Endothelial cell of umbilical vein (primary cell): ENCODE results near the gene SARS2. TPM values are rescaled to one million over a fixed set of nuclear protein-coding genes. Genes with fewer than 3 reads are reported as not detected.

Experiments
- BruUV-seq: library from RNA; stranded (reverse); fragments of 400-500 nt; replicated peaks from 2 replicates; lab custom pipeline; 2021; lab: Mats Ljungman, UMichigan
- CTCF ChIA-PET: fragments of 300-600, 350-600 bp; sonication (Branson Sonifier 250); formaldehyde crosslinking; loops from one replicate; lab custom pipeline; 2021; ENCODE audit warnings: antibody characterized with exemption, inconsistent platforms; lab: Charles Lee
- POLR2A ChIA-PET: fragments of 300-600, 350-600 bp; sonication (Branson Sonifier 250); formaldehyde crosslinking; loops from one replicate; lab custom pipeline; 2021; ENCODE audit warnings: antibody characterized with exemption, inconsistent platforms; lab: Charles Lee
- DNase-seq: peaks from one replicate; pipeline ENCODE4 v3.0.0-alpha.2; 2011; ENCODE audit warnings: low read depth, low spot score
- FAIRE-seq: peaks from 2 replicates; lab custom pipeline; 2011; peaks lifted over from hg19 to GRCh38; lab: Jason Lieb, UNC
- H2AFZ ChIP-seq: 2 replicates; pipeline ENCODE4 v1.6.0; 2012; ENCODE audit warnings: low read depth, low read length, control low read depth, inconsistent platforms
- H3K27ac ChIP-seq: 2 replicates; pipeline ENCODE4 v1.5.1; 2011; ENCODE audit warnings: low read depth, mild to moderate bottlenecking, control low read depth, low read length, moderate library complexity; ENCODE audit not compliant: insufficient read depth
- H3K27me3 ChIP-seq, 2 experiments: 2 replicates each; pipeline versions ENCODE4 v1.6.0 to v1.6.1; 2011; ENCODE audit warnings: low read length in 2 of 2, mixed read lengths in 1 of 2; ENCODE audit not compliant: control insufficient read depth in 2 of 2, insufficient read depth in 2 of 2
- H3K36me3 ChIP-seq, 2 experiments: 2 replicates in 1 of 2; 3 replicates in 1 of 2; pipeline ENCODE4 v1.5.1; 2011; ENCODE audit warnings: low read length in 2 of 2, mild to moderate bottlenecking in 1 of 2, moderate library complexity in 1 of 2; ENCODE audit not compliant: control insufficient read depth in 2 of 2, insufficient read depth in 2 of 2; ENCODE audit errors: extremely low read depth in 1 of 2
- H3K4me1 ChIP-seq: 3 replicates; pipeline ENCODE4 v1.5.1; 2011; ENCODE audit warnings: mild to moderate bottlenecking, low read length; ENCODE audit not compliant: control insufficient read depth, insufficient read depth; ENCODE audit errors: extremely low read depth
- H3K4me2 ChIP-seq: 2 replicates; pipeline ENCODE4 v1.6.1; 2011; ENCODE audit warnings: low read length, control low read depth, mixed read lengths; ENCODE audit not compliant: insufficient read depth
- H3K4me3 ChIP-seq, 3 experiments: fragments of 200-600 bp in 1 of 3; sonication (generic), shearing (Covaris generic) in 1 of 3; replicated peaks in 1 of 3; 2 replicates each; pipeline ENCODE4 v1.5.1; 2011 to 2016; ENCODE audit warnings: control low read depth in 3 of 3, low read length in 3 of 3, mild to moderate bottlenecking in 2 of 3, inconsistent platforms in 1 of 3, low read depth in 1 of 3, moderate library complexity in 1 of 3; ENCODE audit not compliant: insufficient read depth in 1 of 3
- H3K79me2 ChIP-seq: 2 replicates; pipeline ENCODE4 v1.6.0; 2012; ENCODE audit warnings: low read length, inconsistent platforms; ENCODE audit not compliant: control insufficient read depth, insufficient read depth
- H3K9ac ChIP-seq: replicated peaks from 2 replicates; pipeline ENCODE3; 2011; ENCODE audit warnings: low read length, control low read depth; ENCODE audit not compliant: insufficient read depth; ENCODE audit errors: extremely low read depth
- H3K9me1 ChIP-seq: replicated peaks from 3 replicates; pipeline ENCODE4 v1.6.0; 2011; ENCODE audit warnings: mild to moderate bottlenecking, low read length; ENCODE audit not compliant: control insufficient read depth, insufficient read depth; ENCODE audit errors: extremely low read depth
- H3K9me3 ChIP-seq: replicated peaks from 2 replicates; pipeline ENCODE4 v1.5.1; 2012; ENCODE audit warnings: low read length, inconsistent platforms; ENCODE audit not compliant: control insufficient read depth, insufficient read depth
- H4K20me1 ChIP-seq: replicated peaks from 2 replicates; pipeline ENCODE3; 2011; ENCODE audit warnings: mild to moderate bottlenecking, low read length; ENCODE audit not compliant: control insufficient read depth, insufficient read depth; ENCODE audit errors: extremely low read depth
- CTCF ChIP-seq, 2 donors: IDR thresholded peaks; 1 replicate in 1 of 2; 2 replicates in 1 of 2; pipeline ENCODE4 v1.5.1; 2011; ENCODE audit warnings: low read length in 2 of 2, mild to moderate bottlenecking in 2 of 2, moderate library complexity in 2 of 2, control low read depth in 1 of 2, inconsistent platforms in 1 of 2, low read depth in 1 of 2; ENCODE audit not compliant: insufficient read depth in 1 of 2; ENCODE audit errors: extremely low read depth in 1 of 2
- EZH2 ChIP-seq: IDR thresholded peaks from 2 replicates; pipeline ENCODE4 v1.6.1; 2012; ENCODE audit warnings: borderline replicate concordance, low read depth, mild to moderate bottlenecking, moderate library complexity, low read length, inconsistent platforms; ENCODE audit not compliant: severe bottlenecking
- FOS ChIP-seq: IDR thresholded peaks from 2 replicates; pipeline ENCODE4 v1.6.1; 2011; ENCODE audit warnings: mild to moderate bottlenecking, low read length, moderate library complexity, borderline replicate concordance; ENCODE audit not compliant: insufficient read depth
- GATA2 ChIP-seq: IDR thresholded peaks from 2 replicates; pipeline ENCODE4 v1.7.0; 2011; ENCODE audit warnings: low read depth, mild to moderate bottlenecking, moderate library complexity, mixed read lengths, low read length; ENCODE audit not compliant: insufficient read length, insufficient read depth
- JUN ChIP-seq: IDR thresholded peaks from 2 replicates; pipeline ENCODE4 v1.6.1; 2011; ENCODE audit warnings: borderline replicate concordance, low read depth; ENCODE audit not compliant: insufficient read length, insufficient read depth
- MAX ChIP-seq: IDR thresholded peaks from 2 replicates; pipeline ENCODE4 v1.6.1; 2011; ENCODE audit not compliant: insufficient read depth, insufficient read length
- MYC ChIP-seq: IDR thresholded peaks from one replicate; pipeline ENCODE4 v1.6.1; 2011; ENCODE audit warnings: mild to moderate bottlenecking, low read depth, low read length
- POLR2A ChIP-seq: IDR thresholded peaks from 2 replicates; pipeline ENCODE4 v1.6.1; 2012; ENCODE audit warnings: low read depth, mild to moderate bottlenecking, control low read depth, low read length
- POLR2AphosphoS5 ChIP-seq: IDR thresholded peaks from 2 replicates; pipeline ENCODE4 v1.6.1; 2012; ENCODE audit warnings: low read depth, mild to moderate bottlenecking, control low read depth, low read length, moderate library complexity; ENCODE audit not compliant: insufficient read depth
- dilution Hi-C: fragments of 300-500 bp; cut with MboI; formaldehyde crosslinking; loops from one replicate; pipeline ENCODE4 v1.15.0; 2019; ENCODE audit warnings: low sequenced_read_pairs; ENCODE audit not compliant: extremely low pct_ligation_motif_present
- intact Hi-C: fragments of 100-400 bp; cut with micrococcal nuclease; formaldehyde crosslinking; loops from one replicate; pipeline ENCODE4 v1.10.0; 2022
- polyA plus RNA-seq, 4 experiments: library from polyadenylated mRNA; depleted of rRNA in 3 of 4; stranded (reverse) in 3 of 4; unstranded in 1 of 4; fragments of >200 nt; gene quantifications; 2 replicates each; pipeline versions ENCODE4 v1.2.1 to v1.2.3, GENCODE V29; 2011 to 2012; ENCODE audit warnings: missing spikeins in 1 of 4
- total RNA-seq: library from RNA; stranded (reverse); gene quantifications from 2 replicates; pipeline ENCODE4 v1.2.3, GENCODE V29; 2021

Gene SARS2
- total and polyA plus RNA-seq, 2 donors (not counting 3 experiments of a cell fraction or from before 2014, with no cell fraction given) = 40.3 to 43.7 TPM

GRCh38 chr19:38900202-38900629 lies 30.3 kb downstream of the SARS2 start:
- no peak for DNase-seq
- peaks cover 5% of the 10 kb centered on the region for H3K79me2 ChIP-seq
- CTCF ChIA-PET = interaction anchor here (0.6 to 2.4 kb wide), 14 partner anchors 12 to 539 kb away, joined by 3 to 16 read pairs (median 5); partner anchors contain the start of genes CCER2, FAM98C, MRPS12 and SARS2

More at GRCh38 chr19:38900202-38900629, 30.3 kb downstream of the SARS2 start:
- H3K4me1 ChIP-seq = peaks cover 22% of the 10 kb centered on the region
- TF ChIP-seq CTCF (IDR thresholded peaks at IDR 0.05; ENCODE audit: extremely low read depth in 1 of 2, insufficient read depth in 1 of 2, low read depth in 1 of 2, low read length in 2 of 2) = no peak
- TF ChIP-seq MYC = no peak
- TF ChIP-seq JUN = no peak
- TF ChIP-seq MAX = peak; percentile 48
- TF ChIP-seq EZH2 = no peak
- TF ChIP-seq GATA2 = no peak
- peak; percentile 21 for TF ChIP-seq POLR2A
- TF ChIP-seq POLR2AphosphoS5 = no peak
- no peak for TF ChIP-seq FOS
- no peaks in the 10 kb centered on the region for H3K9me3 ChIP-seq
- FAIRE-seq = no peak
- H3K9ac ChIP-seq = peak overlapping the region; percentile 91
- BruUV-seq = TSS peak; percentile 72
- peak overlapping the region; percentile 86 for H3K27ac ChIP-seq
- peaks cover 0 to 6% of the 10 kb centered on the region in 2 experiments for H3K36me3 ChIP-seq
- no peaks in the 10 kb centered on the region for H3K9me1 ChIP-seq
- dilution Hi-C loops (no loop called here), intact Hi-C loops (no loop called here)
- peak overlapping the region; percentile 99 for H3K4me2 ChIP-seq
- peak overlapping the region; percentile 73 to 83 (median 82) for H3K4me3 ChIP-seq
- H3K27me3 ChIP-seq = no peaks in the 10 kb centered on the region
- H4K20me1 ChIP-seq = no peaks in the 10 kb centered on the region
- H2AFZ ChIP-seq = peak overlapping the region; percentile 60
- POLR2A ChIA-PET = interaction anchor here (0.6 to 1.0 kb wide), 3 partner anchors 9 to 321 kb away, joined by 3 read pairs; no protein-coding TSS in a partner anchor
